Inferior parietal cortex (tissue), 1 donor: ENCODE data around the gene CHD9.
"Not testable (repeated sequence)": the region's sequence is repeated elsewhere in the genome, so short reads cannot be mapped to it uniquely, and the experiment has no call there.

ENCODE experiments used
- DNase-seq: peaks from one replicate; pipeline ENCODE4 v3.0.0-alpha.2; 2016; ENCODE audit errors: extremely low spot score

Gene CHD9

GRCh38 chr16:53045341-53046220 lies 9.2 kb upstream of the CHD9 start:
- no peak for DNase-seq

GRCh38 chr16:53047515-53047914 lies 7.3 kb upstream of the CHD9 start:
- DNase-seq = not testable (repeated sequence)

- DNase-seq = no peak
These were observed 6.5 kb upstream of the CHD9 start for GRCh38 chr16:53048139-53048915.

GRCh38 chr16:53051255-53051654 lies 3.5 kb upstream of the CHD9 start:
- not testable (repeated sequence) for DNase-seq

- DNase-seq = no peak
These were observed 2.0 kb upstream of the CHD9 start, which contains the start of gene CHD9NB for GRCh38 chr16:53052519-53053501. TSS of gene CHD9NB (minus strand) at chr16:53052897. CDS start at chr16:53044158, 8,739 bp downstream.

- no peak for DNase-seq
These were observed 673 bp upstream of the CHD9 start for GRCh38 chr16:53053967-53054669.

GRCh38 chr16:53055541-53056391 lies 975 bp downstream of the CHD9 start:
- DNase-seq = peak; percentile 61

- no peak for DNase-seq
These were observed 1.6 kb downstream of the CHD9 start for GRCh38 chr16:53056392-53056881.

- no peak for DNase-seq
These were observed 2.9 kb downstream of the CHD9 start for GRCh38 chr16:53057658-53058057.

- no peak for DNase-seq
These were observed 3.6 kb downstream of the CHD9 start for GRCh38 chr16:53058441-53058840.

GRCh38 chr16:53058882-53059281 lies 4.1 kb downstream of the CHD9 start:
- DNase-seq = no peak

- DNase-seq = no peak
These were observed 4.9 kb downstream of the CHD9 start for GRCh38 chr16:53059672-53060071.

GRCh38 chr16:53061256-53061655 lies 6.5 kb downstream of the CHD9 start:
- DNase-seq = no peak

GRCh38 chr16:53061701-53062159 lies 6.9 kb downstream of the CHD9 start:
- no peak for DNase-seq

- DNase-seq = no peak
These were observed 9.3 kb downstream of the CHD9 start for GRCh38 chr16:53064081-53064578.

- DNase-seq = no peak
These were observed 10.8 kb downstream of the CHD9 start for GRCh38 chr16:53065461-53066061.

- DNase-seq = no peak
These were observed 12.9 kb downstream of the CHD9 start for GRCh38 chr16:53067675-53068074.

- DNase-seq = no peak
These were observed 13.6 kb downstream of the CHD9 start for GRCh38 chr16:53068423-53068833.

GRCh38 chr16:53069772-53070171 lies 15.0 kb downstream of the CHD9 start:
- DNase-seq = no peak
